ENCODE data around the gene IFT74. TPM values are rescaled to one million over a fixed set of nuclear protein-coding genes. Genes with fewer than 3 reads are reported as not detected.

Gene IFT74
- total RNA-seq, 1 experiment from 2014 or later: 6.0 TPM

- in situ Hi-C loops (cut with HindIII; ENCODE audit: low pct_unique_long_range_greater_than_20kb, low sequenced_read_pairs): no loop called here
These were observed 19.8 kb downstream of the IFT74 start for GRCh38 chr9:26975728-26976707.

DNA sequence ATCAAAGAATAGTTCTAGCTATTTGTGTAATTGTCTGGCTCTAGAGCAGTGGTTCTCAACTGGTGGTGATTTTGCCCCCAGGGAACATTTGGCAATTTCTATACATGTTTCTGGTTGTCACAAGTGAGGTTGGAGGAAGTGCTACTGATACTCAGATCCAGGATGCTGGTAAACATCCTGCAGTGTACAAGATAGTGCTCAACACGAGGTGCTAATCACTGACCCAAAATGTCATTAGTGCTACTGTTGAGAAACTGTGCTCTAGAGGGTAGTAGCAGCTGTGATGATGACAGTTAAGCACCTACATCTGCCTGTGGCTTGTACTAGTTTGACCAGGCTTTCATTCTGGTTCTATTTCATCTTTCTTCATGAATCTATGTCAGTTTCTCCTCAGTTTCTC, 27.1 kb downstream of the IFT74 start:
- H3K4me1 ChIP-seq (ENCODE audit: control insufficient read depth, insufficient read depth, low read length): no peaks in the 10 kb centered on the region
- no peak for DNase-seq (ENCODE audit: low read depth, low spot score)
- no peak for ATAC-seq
- no peaks in the 10 kb centered on the region; the same call in 1 of the 2 replicates for H3K36me3 ChIP-seq (ENCODE audit: control insufficient read depth, insufficient read depth, low read length)
- no peaks in the 10 kb centered on the region for H3K27me3 ChIP-seq (ENCODE audit: control insufficient read depth, insufficient read depth, low read length)
- H3K9me3 ChIP-seq (ENCODE audit: control insufficient read depth, insufficient read depth, low read depth, low read length): no peaks in the 10 kb centered on the region
- CTCF ChIA-PET: no interaction called here
- no TSS peak for BruUV-seq (replicated peaks)
- POLR2A ChIA-PET: no interaction called here
- no peak overlapping the region for H3K4me3 ChIP-seq (ENCODE audit: low read depth in 2 of 2, low read length in 2 of 2)
- in situ Hi-C loops (cut with HindIII; ENCODE audit: low pct_unique_long_range_greater_than_20kb, low sequenced_read_pairs): no loop called here
- intact Hi-C loops (cut with micrococcal nuclease; ENCODE audit: unreplicated experiment): no loop called here
- H3K27ac ChIP-seq (ENCODE audit: low read length): no peak overlapping the region
- TF ChIP-seq SIN3A (IDR thresholded peaks at IDR 0.05; ENCODE audit: borderline replicate concordance, insufficient read depth, low read depth, low read length) (no peak), POLR2AphosphoS5 (IDR thresholded peaks at IDR 0.05; ENCODE audit: low read depth, low read length) (no peak), TCF7L2 (IDR thresholded peaks at IDR 0.05; ENCODE audit: low read depth, low read length) (no peak), CTCF (IDR thresholded peaks at IDR 0.05) (no peak)
- TF ChIP-seq, protein P1, sequence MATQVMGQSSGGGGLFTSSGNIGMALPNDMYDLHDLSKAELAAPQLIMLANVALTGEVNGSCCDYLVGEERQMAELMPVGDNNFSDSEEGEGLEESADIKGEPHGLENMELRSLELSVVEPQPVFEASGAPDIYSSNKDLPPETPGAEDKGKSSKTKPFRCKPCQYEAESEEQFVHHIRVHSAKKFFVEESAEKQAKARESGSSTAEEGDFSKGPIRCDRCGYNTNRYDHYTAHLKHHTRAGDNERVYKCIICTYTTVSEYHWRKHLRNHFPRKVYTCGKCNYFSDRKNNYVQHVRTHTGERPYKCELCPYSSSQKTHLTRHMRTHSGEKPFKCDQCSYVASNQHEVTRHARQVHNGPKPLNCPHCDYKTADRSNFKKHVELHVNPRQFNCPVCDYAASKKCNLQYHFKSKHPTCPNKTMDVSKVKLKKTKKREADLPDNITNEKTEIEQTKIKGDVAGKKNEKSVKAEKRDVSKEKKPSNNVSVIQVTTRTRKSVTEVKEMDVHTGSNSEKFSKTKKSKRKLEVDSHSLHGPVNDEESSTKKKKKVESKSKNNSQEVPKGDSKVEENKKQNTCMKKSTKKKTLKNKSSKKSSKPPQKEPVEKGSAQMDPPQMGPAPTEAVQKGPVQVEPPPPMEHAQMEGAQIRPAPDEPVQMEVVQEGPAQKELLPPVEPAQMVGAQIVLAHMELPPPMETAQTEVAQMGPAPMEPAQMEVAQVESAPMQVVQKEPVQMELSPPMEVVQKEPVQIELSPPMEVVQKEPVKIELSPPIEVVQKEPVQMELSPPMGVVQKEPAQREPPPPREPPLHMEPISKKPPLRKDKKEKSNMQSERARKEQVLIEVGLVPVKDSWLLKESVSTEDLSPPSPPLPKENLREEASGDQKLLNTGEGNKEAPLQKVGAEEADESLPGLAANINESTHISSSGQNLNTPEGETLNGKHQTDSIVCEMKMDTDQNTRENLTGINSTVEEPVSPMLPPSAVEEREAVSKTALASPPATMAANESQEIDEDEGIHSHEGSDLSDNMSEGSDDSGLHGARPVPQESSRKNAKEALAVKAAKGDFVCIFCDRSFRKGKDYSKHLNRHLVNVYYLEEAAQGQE (IDR thresholded peaks at IDR 0.05; ENCODE audit: insufficient read depth in 1 of 2, low read depth in 2 of 2, low read length in 1 of 2): no peak

More at GRCh38 chr9:26975728-26976707, 19.8 kb downstream of the IFT74 start:
- POLR2A ChIA-PET: no interaction called here
- intact Hi-C loops (cut with micrococcal nuclease; ENCODE audit: unreplicated experiment): loop anchor here (10.0 kb wide), 1 partner anchor 231 kb away; no protein-coding TSS in a partner anchor
- ATAC-seq (peak; percentile 60; the same call in 1 of the 2 replicates), DNase-seq (ENCODE audit: low read depth, low spot score) (no peak)
- CTCF ChIA-PET: no interaction called here
- no peaks in the 10 kb centered on the region for H3K4me1 ChIP-seq (ENCODE audit: control insufficient read depth, insufficient read depth, low read length)
- H3K36me3 ChIP-seq (ENCODE audit: control insufficient read depth, insufficient read depth, low read length): no peaks in the 10 kb centered on the region
- H3K9me3 ChIP-seq (ENCODE audit: control insufficient read depth, insufficient read depth, low read depth, low read length): no peaks in the 10 kb centered on the region
- no peaks in the 10 kb centered on the region for H3K27me3 ChIP-seq (ENCODE audit: control insufficient read depth, insufficient read depth, low read length)
- BruUV-seq (replicated peaks): no TSS peak
- no peak overlapping the region for H3K27ac ChIP-seq (ENCODE audit: low read length)
- TF ChIP-seq POLR2AphosphoS5 (IDR thresholded peaks at IDR 0.05; ENCODE audit: low read depth, low read length) (no peak), CTCF (IDR thresholded peaks at IDR 0.05) (peak; percentile 60)
- no peak overlapping the region for H3K4me3 ChIP-seq (ENCODE audit: low read depth in 2 of 2, low read length in 2 of 2)
